GM20000 (cell line): ENCODE measurements around the gene RNF168.

Source experiments
- DNase-seq: peaks from one replicate; pipeline ENCODE4 v3.0.0; 2012; ENCODE audit warnings: low spot score
- TF ChIP-seq, protein P1 (sequence below): IDR thresholded peaks from 2 replicates; pipeline ENCODE4 v1.5.1; 2012; ENCODE audit warnings: mild to moderate bottlenecking, control low read depth; ENCODE audit errors: extremely low read depth, missing control alignments

Gene RNF168

DNA sequence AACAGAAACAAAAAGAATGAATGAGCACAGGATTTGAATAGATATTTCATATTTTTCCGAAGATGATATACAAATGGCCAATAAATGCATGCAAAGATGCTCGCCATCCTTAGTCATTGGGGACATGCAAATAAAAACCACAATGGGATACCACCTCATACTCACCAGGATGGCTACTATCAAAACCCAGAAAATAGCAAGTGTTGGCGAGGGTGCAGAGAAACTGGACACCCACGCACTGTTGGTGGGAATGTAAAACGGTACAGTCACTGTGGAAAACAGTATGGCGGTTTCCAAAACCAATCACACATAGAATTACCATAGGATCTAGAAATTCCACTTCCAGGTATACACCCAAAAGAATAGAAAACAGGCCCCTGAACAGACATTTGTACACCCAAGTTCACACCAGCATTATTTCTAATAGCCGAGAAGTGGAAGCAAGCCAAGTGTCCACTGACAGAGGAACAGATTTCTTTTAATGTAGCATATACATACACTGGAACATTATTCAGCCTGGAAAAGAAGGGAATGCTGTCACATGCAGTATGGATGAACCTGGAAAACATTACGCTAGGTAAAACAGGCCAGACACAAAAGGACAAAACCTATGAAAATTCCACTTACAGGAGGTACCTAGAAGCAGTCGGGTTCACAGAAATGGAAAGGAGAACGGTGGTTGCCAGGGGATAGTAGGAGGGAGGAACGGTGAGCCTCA, 3.6 kb downstream of the RNF168 start:
- no peak for DNase-seq
- TF ChIP-seq, protein P1, sequence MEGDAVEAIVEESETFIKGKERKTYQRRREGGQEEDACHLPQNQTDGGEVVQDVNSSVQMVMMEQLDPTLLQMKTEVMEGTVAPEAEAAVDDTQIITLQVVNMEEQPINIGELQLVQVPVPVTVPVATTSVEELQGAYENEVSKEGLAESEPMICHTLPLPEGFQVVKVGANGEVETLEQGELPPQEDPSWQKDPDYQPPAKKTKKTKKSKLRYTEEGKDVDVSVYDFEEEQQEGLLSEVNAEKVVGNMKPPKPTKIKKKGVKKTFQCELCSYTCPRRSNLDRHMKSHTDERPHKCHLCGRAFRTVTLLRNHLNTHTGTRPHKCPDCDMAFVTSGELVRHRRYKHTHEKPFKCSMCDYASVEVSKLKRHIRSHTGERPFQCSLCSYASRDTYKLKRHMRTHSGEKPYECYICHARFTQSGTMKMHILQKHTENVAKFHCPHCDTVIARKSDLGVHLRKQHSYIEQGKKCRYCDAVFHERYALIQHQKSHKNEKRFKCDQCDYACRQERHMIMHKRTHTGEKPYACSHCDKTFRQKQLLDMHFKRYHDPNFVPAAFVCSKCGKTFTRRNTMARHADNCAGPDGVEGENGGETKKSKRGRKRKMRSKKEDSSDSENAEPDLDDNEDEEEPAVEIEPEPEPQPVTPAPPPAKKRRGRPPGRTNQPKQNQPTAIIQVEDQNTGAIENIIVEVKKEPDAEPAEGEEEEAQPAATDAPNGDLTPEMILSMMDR: no peak

DNA sequence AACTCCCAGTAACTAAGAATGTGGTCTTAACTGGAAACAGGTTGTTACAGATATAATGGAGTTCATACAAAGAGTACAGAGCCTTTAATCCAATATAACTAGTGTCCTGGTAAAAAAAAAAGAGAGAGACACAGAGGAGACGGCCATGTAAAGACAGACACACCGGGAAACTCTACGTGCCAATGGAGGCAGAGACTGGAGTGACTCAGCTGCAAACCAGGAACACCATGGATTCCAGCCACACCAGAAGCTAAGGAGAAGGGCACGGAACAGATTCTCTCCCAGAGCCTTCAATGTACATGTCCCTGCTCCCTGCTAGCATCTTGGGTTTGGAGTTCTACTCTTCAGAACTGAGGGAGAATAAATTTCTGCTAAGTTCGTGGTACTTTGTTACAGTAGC, 4.5 kb downstream of the RNF168 start:
- DNase-seq: no peak
- TF ChIP-seq, protein P1: no peak

DNA sequence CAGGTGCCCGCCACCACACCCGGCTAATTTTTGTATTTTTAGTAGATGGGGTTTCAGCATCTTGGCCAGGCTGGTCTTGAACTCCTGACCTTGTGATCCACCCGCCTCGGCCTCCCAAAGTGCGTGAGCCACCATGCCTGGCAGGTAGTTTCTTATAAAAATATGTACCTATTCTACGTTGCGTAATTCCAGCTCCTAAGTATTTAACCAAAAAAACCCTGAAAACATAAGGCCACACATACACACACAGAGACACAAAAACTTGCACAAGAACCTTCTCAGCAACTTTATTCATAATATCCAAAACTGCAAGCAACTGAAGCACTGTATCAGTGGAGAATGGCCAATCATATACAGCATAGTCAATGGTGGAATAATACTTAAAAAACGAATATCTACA, 5.3 kb downstream of the RNF168 start:
- no peak for DNase-seq
- TF ChIP-seq, protein P1: no peak

DNA sequence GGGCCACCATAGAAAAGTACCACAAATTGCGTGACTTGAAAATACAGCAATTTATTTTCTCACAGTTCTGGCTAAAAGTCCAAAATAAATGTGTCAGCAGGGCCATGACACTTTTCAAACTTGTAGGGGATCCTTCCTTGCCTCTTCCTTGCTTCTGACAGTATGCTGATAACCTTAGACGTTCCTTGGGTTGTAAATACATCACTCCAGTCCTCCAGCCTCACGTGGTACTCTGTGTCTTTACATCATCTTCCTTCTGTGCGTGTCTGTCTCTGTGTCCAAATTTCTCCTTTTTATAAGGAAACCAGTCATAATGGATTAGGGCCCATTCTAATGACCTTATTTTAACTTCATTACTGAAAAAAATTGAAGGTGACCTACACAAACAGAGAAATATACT, 7.4 kb downstream of the RNF168 start:
- no peak for DNase-seq

DNA sequence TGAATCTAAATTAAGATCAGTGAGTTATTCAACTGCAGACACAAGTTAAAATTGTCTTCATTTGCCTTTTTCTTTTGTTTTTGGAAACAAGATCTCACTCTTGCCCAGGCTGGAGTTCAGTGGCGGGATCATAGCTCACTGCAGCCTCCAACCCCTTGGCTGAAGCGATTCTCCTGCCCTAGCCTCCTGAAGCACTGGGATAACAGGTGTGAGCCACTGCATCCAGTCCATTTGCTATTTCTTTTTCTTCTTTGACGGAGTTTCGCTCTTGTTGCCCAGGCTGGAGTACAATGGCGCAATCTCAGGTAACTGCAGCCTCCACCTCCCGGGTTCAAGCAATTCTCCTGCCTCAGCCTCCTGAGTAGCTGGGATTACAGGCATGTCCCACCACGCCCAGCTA, 10.3 kb downstream of the RNF168 start:
- no peak for DNase-seq
- TF ChIP-seq, protein P1: no peak

More for the DNA sequence above, 7.4 kb downstream of the RNF168 start:
- TF ChIP-seq, protein P1: no peak

DNA sequence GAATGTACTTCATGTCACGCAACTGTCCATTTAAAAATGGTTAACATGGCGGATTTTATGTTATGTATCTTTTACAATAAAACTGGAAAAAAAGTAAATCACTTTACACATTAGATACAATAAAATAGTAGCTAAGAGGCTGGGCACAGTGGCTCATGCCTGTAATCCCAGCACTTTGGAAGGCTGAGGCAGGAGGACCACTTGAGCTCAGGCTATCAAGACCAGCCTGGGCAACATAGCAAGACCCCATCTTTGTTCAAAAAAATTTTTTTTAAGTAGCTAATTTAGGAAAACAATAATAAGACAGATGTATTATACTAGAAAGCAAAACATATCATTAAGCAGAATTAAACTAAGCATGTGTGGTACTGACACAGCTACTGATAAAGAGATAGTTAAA, 11.5 kb downstream of the RNF168 start:
- no peak for DNase-seq
- TF ChIP-seq, protein P1: no peak

DNA sequence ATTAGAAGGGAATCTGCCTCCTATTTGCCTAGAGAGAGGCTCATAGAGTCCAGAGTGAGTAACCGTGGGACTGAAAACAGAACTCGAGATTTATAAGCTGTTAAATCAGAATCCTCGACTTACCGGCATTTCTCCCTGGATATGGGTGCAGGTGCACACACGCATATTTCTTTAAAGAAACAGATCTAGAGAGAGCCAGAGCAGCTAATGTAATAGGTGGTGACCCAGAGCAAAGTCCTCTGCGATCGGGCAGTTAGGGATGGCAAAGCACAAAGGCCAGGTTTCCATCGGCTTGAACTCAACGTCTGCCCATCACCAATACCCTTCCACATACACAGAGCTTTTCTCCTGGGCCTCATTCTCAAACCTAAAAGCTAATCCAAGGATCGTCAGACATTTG, 13.8 kb downstream of the RNF168 start:
- DNase-seq: no peak
- TF ChIP-seq, protein P1: no peak
